Mesendoderm (in vitro differentiated cells): ENCODE measurements around the gene MBD3L1.

ENCODE experiments used
- DNase-seq: peaks from one replicate; pipeline ENCODE4 v3.0.0; 2013
- H2AK5ac ChIP-seq: 2 replicates; pipeline ENCODE4 v1.6.1; 2013; ENCODE audit warnings: low read length, inconsistent platforms
- H2BK120ac ChIP-seq: 2 replicates; pipeline ENCODE4 v1.6.1; 2013; ENCODE audit warnings: low read depth, mild to moderate bottlenecking, low read length, moderate library complexity, mixed read lengths
- H2BK15ac ChIP-seq: replicated peaks from 2 replicates; pipeline ENCODE4 v1.6.1; 2013; ENCODE audit warnings: low read depth, mild to moderate bottlenecking, moderate library complexity
- H2BK5ac ChIP-seq: 2 replicates; pipeline ENCODE4 v1.6.1; 2013; ENCODE audit warnings: low read length, inconsistent platforms
- H3K18ac ChIP-seq: 2 replicates; pipeline ENCODE4 v1.6.1; 2013; ENCODE audit warnings: mild to moderate bottlenecking, low read length, mixed read lengths
- H3K23ac ChIP-seq: one replicate; pipeline ENCODE4 v1.6.1; 2013; ENCODE audit warnings: low read length
- H3K27ac ChIP-seq: 2 replicates; pipeline ENCODE4 v1.5.1; 2013; ENCODE audit warnings: low read depth, mild to moderate bottlenecking, inconsistent platforms, low read length, moderate library complexity
- H3K27me3 ChIP-seq: 2 replicates; pipeline ENCODE4 v1.6.1; 2013; ENCODE audit warnings: low read length, control low read depth, mild to moderate bottlenecking, inconsistent platforms; ENCODE audit not compliant: insufficient read depth, poor library complexity
- H3K36me3 ChIP-seq: 2 replicates; pipeline ENCODE4 v1.6.1; 2013; ENCODE audit warnings: low read length, inconsistent platforms; ENCODE audit not compliant: control insufficient read depth, insufficient read depth
- H3K4ac ChIP-seq: one replicate; pipeline ENCODE4 v1.6.1; 2013; ENCODE audit warnings: low read depth, mild to moderate bottlenecking, low read length, moderate library complexity
- H3K4me1 ChIP-seq: 2 replicates; pipeline ENCODE4 v1.6.1; 2013; ENCODE audit warnings: low read depth, low read length, inconsistent platforms; ENCODE audit not compliant: control insufficient read depth
- H3K4me2 ChIP-seq: 2 replicates; pipeline ENCODE4 v1.6.1; 2013; ENCODE audit warnings: low read length
- H3K4me3 ChIP-seq: 2 replicates; pipeline ENCODE4 v1.5.1; 2013; ENCODE audit warnings: mild to moderate bottlenecking, low read length
- H3K56ac ChIP-seq: one replicate; pipeline ENCODE4 v1.6.1; 2013; ENCODE audit warnings: low read length
- H3K79me1 ChIP-seq: 2 replicates; pipeline ENCODE4 v1.6.1; 2013; ENCODE audit warnings: low read length, inconsistent platforms
- H3K79me2 ChIP-seq: 2 replicates; pipeline ENCODE4 v1.6.1; 2013; ENCODE audit warnings: mild to moderate bottlenecking, low read length; ENCODE audit not compliant: control insufficient read depth, insufficient read depth
- H3K9ac ChIP-seq: 2 replicates; pipeline ENCODE4 v1.6.1; 2013; ENCODE audit warnings: low read length, inconsistent platforms
- H4K5ac ChIP-seq: one replicate; pipeline ENCODE4 v1.6.1; 2013; ENCODE audit warnings: low read length
- H4K8ac ChIP-seq: one replicate; pipeline ENCODE4 v1.6.1; 2013; ENCODE audit warnings: low read depth, mild to moderate bottlenecking, control low read depth, low read length, moderate library complexity
- WGBS: extraction: QIAGEN DNeasy Blood & Tissue Kit; methylation state at CpG from one replicate; pipeline ENCODE4 v1.1.7; 2013; ENCODE audit warnings: low lambda C conversion rate, missing lambda C conversion rate; ENCODE audit not compliant: insufficient coverage; ENCODE audit errors: extremely low coverage; 5-methylcytosine and 5-hydroxymethylcytosine counted together

MBD3L1 gene

DNA sequence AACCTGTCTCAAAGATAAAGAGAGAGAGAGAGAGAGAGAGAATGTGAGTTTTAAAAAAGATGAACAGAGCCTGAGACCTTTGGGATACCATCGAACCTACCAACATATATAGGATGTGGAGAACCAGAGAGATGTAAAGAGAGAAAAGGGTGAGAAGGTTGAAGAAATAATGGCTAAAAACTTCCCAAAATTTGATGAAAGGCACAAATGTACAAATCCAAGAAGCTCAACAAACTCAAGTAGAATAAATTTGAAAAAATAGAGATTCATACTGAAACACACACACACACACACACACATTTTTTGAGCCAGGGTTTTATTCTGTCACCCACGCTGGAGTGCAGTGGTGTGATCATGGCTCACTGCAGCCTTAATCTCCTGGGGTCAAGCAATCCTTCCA, 16.4 kb upstream of the MBD3L1 start:
- no peak overlapping the region for H2BK120ac ChIP-seq
- H2AK5ac ChIP-seq = no peak overlapping the region
- no peak overlapping the region for H3K9ac ChIP-seq
- no peak overlapping the region for H3K4ac ChIP-seq
- no peak overlapping the region for H3K4me3 ChIP-seq
- no peak overlapping the region for H4K8ac ChIP-seq
- no CpG with 5 or more reads among the region's 2 CpGs for WGBS
- H3K23ac ChIP-seq = no peak overlapping the region
- no peak overlapping the region for H2BK5ac ChIP-seq
- no peak for DNase-seq
- H4K5ac ChIP-seq = no peak overlapping the region
- peaks cover 11% of the 10 kb centered on the region for H3K36me3 ChIP-seq
- H3K4me2 ChIP-seq = no peak overlapping the region
- no peak overlapping the region for H3K27ac ChIP-seq
- H3K56ac ChIP-seq = no peak overlapping the region
- no peaks in the 10 kb centered on the region for H3K4me1 ChIP-seq
- H2BK15ac ChIP-seq = no peak overlapping the region
- H3K79me1 ChIP-seq = no peaks in the 10 kb centered on the region
- H3K27me3 ChIP-seq = no peaks in the 10 kb centered on the region
- no peak overlapping the region for H3K18ac ChIP-seq
- H3K79me2 ChIP-seq = no peaks in the 10 kb centered on the region

DNA sequence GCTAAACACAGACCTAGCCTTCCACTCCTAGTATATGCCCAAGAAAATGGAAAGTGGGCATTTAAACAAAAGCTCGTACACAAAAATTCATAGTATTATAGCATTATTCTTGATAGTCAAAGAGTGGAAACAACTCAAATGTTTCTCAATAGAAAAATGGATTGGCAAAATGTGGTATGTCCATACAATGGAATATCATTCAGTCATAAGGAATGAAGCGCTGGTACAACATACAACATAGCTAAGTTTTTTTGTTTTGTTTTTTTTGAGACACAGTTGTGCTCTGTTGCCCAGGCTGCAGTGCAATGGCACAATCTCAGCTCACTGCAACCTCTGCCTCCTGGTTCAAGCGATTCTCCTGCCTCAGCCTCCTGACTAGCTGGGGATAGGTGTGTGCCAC, 11.9 kb upstream of the MBD3L1 start:
- Histone ChIP-seq H3K27me3 (no peaks in the 10 kb centered on the region), H4K8ac (no peak overlapping the region), H3K4me2 (no peak overlapping the region), H3K4me1 (no peaks in the 10 kb centered on the region), H3K23ac (no peak overlapping the region), H2AK5ac (no peak overlapping the region), H3K18ac (no peak overlapping the region), H3K79me2 (no peaks in the 10 kb centered on the region), H3K56ac (no peak overlapping the region), H2BK5ac (no peak overlapping the region), H3K79me1 (no peaks in the 10 kb centered on the region), H3K9ac (no peak overlapping the region), H3K27ac (no peak overlapping the region), H3K4ac (no peak overlapping the region), H4K5ac (no peak overlapping the region), H2BK15ac (no peak overlapping the region), H3K4me3 (no peak overlapping the region), H3K36me3 (peaks cover 13% of the 10 kb centered on the region), H2BK120ac (no peak overlapping the region)
- DNase-seq = no peak
- WGBS = no CpG with 5 or more reads among the region's 3 CpGs

DNA sequence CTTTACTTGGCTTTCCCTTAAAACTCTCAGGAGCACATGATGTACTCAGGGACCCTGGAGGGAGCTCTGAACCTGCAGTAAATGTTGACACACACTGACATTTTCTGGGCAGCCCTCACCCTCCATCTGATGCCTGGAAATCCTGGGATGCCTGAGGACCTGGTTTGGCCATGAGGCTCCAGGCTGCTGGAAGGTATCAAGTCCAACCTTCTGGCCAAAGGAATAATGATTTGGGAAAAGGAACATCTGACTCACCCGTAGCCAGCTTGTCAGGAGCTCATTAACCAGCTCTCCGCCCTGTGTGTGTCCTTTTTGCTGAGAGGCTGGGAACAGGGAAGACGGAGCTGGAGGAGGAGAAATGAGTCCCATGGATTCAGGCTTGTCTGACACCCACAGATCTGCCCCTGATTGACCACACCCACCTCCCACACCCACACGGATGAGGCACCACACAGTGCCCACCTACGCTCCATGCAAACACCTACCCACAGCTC, 10.4 kb upstream of the MBD3L1 start:
- Histone ChIP-seq H3K79me2 (no peaks in the 10 kb centered on the region), H2AK5ac (no peak overlapping the region), H3K23ac (no peak overlapping the region), H3K4me1 (no peaks in the 10 kb centered on the region), H3K56ac (no peak overlapping the region), H2BK5ac (no peak overlapping the region), H3K27me3 (no peaks in the 10 kb centered on the region), H4K8ac (no peak overlapping the region), H2BK15ac (no peak overlapping the region), H3K4me2 (no peak overlapping the region), H2BK120ac (no peak overlapping the region), H4K5ac (no peak overlapping the region), H3K18ac (no peak overlapping the region), H3K36me3 (peaks cover 13% of the 10 kb centered on the region), H3K4me3 (no peak overlapping the region), H3K4ac (no peak overlapping the region), H3K79me1 (no peaks in the 10 kb centered on the region), H3K27ac (no peak overlapping the region), H3K9ac (no peak overlapping the region)
- WGBS = no CpG with 5 or more reads among the region's 5 CpGs
- DNase-seq = no peak

DNA sequence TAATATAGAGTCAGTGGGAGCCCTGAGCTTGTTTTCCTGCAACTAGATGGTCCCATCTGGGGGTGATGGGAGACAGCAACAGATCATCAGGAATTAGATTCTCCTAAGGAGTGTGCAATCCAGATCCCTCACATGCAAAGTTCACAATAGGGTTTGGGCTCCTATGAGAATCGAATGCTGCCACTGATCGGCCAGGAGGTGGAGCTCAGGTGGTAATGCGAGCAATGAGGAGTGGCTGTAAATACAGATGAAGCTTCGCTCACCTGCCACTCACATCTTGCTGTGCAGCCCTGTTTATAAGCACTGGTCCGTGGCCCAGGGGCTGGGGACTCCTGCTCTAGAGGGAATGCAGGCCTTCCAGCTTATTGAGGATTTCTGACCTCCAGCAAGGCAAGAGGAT, 5.8 kb upstream of the MBD3L1 start:
- Histone ChIP-seq H3K4me3 (no peak overlapping the region), H2AK5ac (no peak overlapping the region), H4K5ac (no peak overlapping the region), H3K27me3 (no peaks in the 10 kb centered on the region), H2BK15ac (no peak overlapping the region), H3K18ac (no peak overlapping the region), H3K23ac (no peak overlapping the region), H3K9ac (no peak overlapping the region), H3K4me2 (no peak overlapping the region), H3K36me3 (peaks cover 11% of the 10 kb centered on the region), H2BK5ac (no peak overlapping the region), H3K4me1 (no peaks in the 10 kb centered on the region), H3K27ac (no peak overlapping the region), H3K79me1 (no peaks in the 10 kb centered on the region), H2BK120ac (no peak overlapping the region), H3K4ac (no peak overlapping the region), H3K79me2 (no peaks in the 10 kb centered on the region), H4K8ac (no peak overlapping the region), H3K56ac (no peak overlapping the region)
- no CpG with 5 or more reads among the region's 5 CpGs for WGBS
- DNase-seq = peak; percentile 2

DNA sequence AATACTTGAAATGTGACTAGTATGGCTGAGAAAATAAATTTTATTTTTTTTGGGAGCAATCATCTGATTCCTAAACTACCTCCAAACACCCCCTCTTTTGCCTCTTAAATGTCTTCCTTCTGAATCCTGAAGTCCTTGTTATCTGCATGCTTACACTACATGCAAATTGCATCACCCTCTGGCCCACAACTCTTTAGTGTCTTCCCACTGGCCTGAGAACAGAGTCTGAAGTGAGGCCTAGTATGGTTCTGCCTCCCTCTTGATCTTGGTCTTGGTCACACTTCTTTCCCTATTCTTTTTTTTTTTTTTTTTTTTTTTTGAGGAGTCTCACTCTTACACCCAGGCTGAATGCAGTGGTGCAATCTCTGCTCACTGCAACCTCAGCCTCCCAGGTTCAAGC, 4.9 kb upstream of the MBD3L1 start:
- Histone ChIP-seq H3K4me2 (no peak overlapping the region), H3K4me3 (no peak overlapping the region), H2BK120ac (no peak overlapping the region), H4K8ac (no peak overlapping the region), H3K18ac (no peak overlapping the region), H2BK15ac (no peak overlapping the region), H3K36me3 (peaks cover 8% of the 10 kb centered on the region), H4K5ac (no peak overlapping the region), H3K9ac (no peak overlapping the region), H3K27ac (no peak overlapping the region), H3K23ac (no peak overlapping the region), H3K4ac (no peak overlapping the region), H3K27me3 (no peaks in the 10 kb centered on the region), H3K79me1 (no peaks in the 10 kb centered on the region), H2BK5ac (no peak overlapping the region), H3K4me1 (no peaks in the 10 kb centered on the region), H3K56ac (no peak overlapping the region), H2AK5ac (no peak overlapping the region), H3K79me2 (no peaks in the 10 kb centered on the region)
- no peak for DNase-seq

DNA sequence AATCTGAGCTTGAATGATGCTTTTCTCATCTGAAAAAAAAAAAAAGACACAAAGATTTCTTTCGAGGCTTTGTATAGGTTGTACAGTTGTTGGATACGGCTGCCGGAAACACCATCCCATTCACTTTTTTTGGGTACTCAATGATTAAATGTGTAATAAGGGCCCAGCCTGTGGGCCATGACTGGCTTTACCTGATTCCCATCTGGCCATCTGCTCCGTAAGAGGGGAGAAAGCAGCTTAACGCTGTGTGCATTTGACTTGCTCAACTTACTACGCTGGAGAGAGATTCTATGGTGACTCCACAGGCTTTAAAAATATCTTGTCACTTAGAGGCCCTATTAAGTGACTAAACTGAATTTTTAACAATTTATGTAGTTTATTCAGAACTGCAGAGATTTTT, 804 bp upstream of the MBD3L1 start:
- no peak for DNase-seq
- peak overlapping the region; percentile 62 for H3K4me2 ChIP-seq
- WGBS = no CpG with 5 or more reads among the region's 6 CpGs

More for the DNA sequence above, 804 bp upstream of the MBD3L1 start:
- H2BK15ac ChIP-seq = no peak overlapping the region
- no peak overlapping the region for H4K5ac ChIP-seq
- H3K56ac ChIP-seq = no peak overlapping the region
- no peaks in the 10 kb centered on the region for H3K4me1 ChIP-seq
- no peak overlapping the region for H3K23ac ChIP-seq
- H2BK120ac ChIP-seq = no peak overlapping the region
- no peaks in the 10 kb centered on the region for H3K36me3 ChIP-seq
- H3K79me1 ChIP-seq = no peaks in the 10 kb centered on the region
- no peak overlapping the region for H3K18ac ChIP-seq
- no peaks in the 10 kb centered on the region for H3K27me3 ChIP-seq
- H3K4me3 ChIP-seq = no peak overlapping the region
- H2AK5ac ChIP-seq = no peak overlapping the region
- H2BK5ac ChIP-seq = no peak overlapping the region
- H4K8ac ChIP-seq = no peak overlapping the region
- H3K9ac ChIP-seq = peak overlapping the region; percentile 83
- no peak overlapping the region for H3K27ac ChIP-seq
- H3K79me2 ChIP-seq = no peaks in the 10 kb centered on the region
- H3K4ac ChIP-seq = no peak overlapping the region
